NCI-H345 treated with DMSO at 0.1 percent for 48 hours (cell line): ENCODE measurements around the gene TOP1.
A peak's percentile ranks its signal among the peaks of the same experiment; 100 is the strongest.
"Not testable (repeated sequence)": the region's sequence is repeated elsewhere in the genome, so short reads cannot be mapped to it uniquely, and the experiment has no call there.

Source experiments
- DNase-seq: peaks from one replicate; lab custom pipeline; 2025; ENCODE audit not compliant: unreplicated experiment; lab: John Stamatoyannopoulos, UW

Gene TOP1

GRCh38 chr20:41003143-41003935, 25.3 kb upstream of the TOP1 start:
- DNase-seq = no peak

GRCh38 chr20:41003936-41004294, 24.7 kb upstream of the TOP1 start:
- not testable (repeated sequence) for DNase-seq

GRCh38 chr20:41004531-41005360, 23.9 kb upstream of the TOP1 start:
- DNase-seq = no peak

- DNase-seq = no peak
Measured at GRCh38 chr20:41005361-41005729, 23.3 kb upstream of the TOP1 start.

GRCh38 chr20:41006126-41006935, 22.3 kb upstream of the TOP1 start:
- no peak for DNase-seq

- DNase-seq = no peak
Measured at GRCh38 chr20:41006936-41007474, 21.6 kb upstream of the TOP1 start.

- DNase-seq = no peak
Measured at GRCh38 chr20:41007481-41007880, 21.1 kb upstream of the TOP1 start.

- DNase-seq = no peak
Measured at GRCh38 chr20:41009946-41010345, 18.7 kb upstream of the TOP1 start.

- DNase-seq = no peak
Measured at GRCh38 chr20:41011551-41012067, 17.0 kb upstream of the TOP1 start.

- no peak for DNase-seq
Measured at GRCh38 chr20:41014561-41015088, 14.0 kb upstream of the TOP1 start.

- DNase-seq = no peak
Measured at GRCh38 chr20:41017448-41018042, 11.1 kb upstream of the TOP1 start.

GRCh38 chr20:41018153-41018552, 10.5 kb upstream of the TOP1 start:
- DNase-seq = no peak

GRCh38 chr20:41023549-41023948, 5.1 kb upstream of the TOP1 start:
- no peak for DNase-seq

- DNase-seq = no peak
Measured at GRCh38 chr20:41027366-41027765, 1.3 kb upstream of the TOP1 start.

- DNase-seq = no peak
Measured at GRCh38 chr20:41027872-41028358, 707 bp upstream of the TOP1 start.

GRCh38 chr20:41029150-41029901, 704 bp downstream of the TOP1 start:
- peak; percentile 51 for DNase-seq

GRCh38 chr20:41030061-41030460, 1.4 kb downstream of the TOP1 start:
- no peak for DNase-seq

- DNase-seq = no peak
Measured at GRCh38 chr20:41030531-41031242, 2.1 kb downstream of the TOP1 start.

- no peak for DNase-seq
Measured at GRCh38 chr20:41031243-41031619, 2.6 kb downstream of the TOP1 start.
